IMR-90 (cell line): ENCODE results near the gene CDK18. TPM values are rescaled to one million over a fixed set of nuclear protein-coding genes. Genes with fewer than 3 reads are reported as not detected.

Source experiments
- ATAC-seq: fragments of 200-7000 bp; cut with Tn5 transposase; 2 replicates; pipeline ENCODE4 v1.9.1; 2020; ENCODE audit warnings: low read depth, mild to moderate bottlenecking, moderate library complexity
- BruUV-seq: library from RNA; stranded (reverse); fragments of 400-500 nt; replicated peaks from 2 replicates; lab custom pipeline; 2021; lab: Mats Ljungman, UMichigan
- CTCF ChIA-PET: fragments of 300-600 bp; formaldehyde crosslinking; extraction: SDS; loops from one replicate; lab custom pipeline; 2021; ENCODE audit warnings: antibody characterized with exemption; lab: Yijun Ruan, JAX
- POLR2A ChIA-PET: fragments of 300-600 bp; sonication (Branson Sonifier 250); formaldehyde crosslinking; loops from one replicate; lab custom pipeline; 2022; ENCODE audit warnings: antibody characterized with exemption; ENCODE audit not compliant: unreplicated experiment; lab: Charles Lee
- DNase-seq: peaks from one replicate; pipeline ENCODE4 v3.0.0; 2013
- H2AFZ ChIP-seq: replicated peaks from 2 replicates; pipeline ENCODE3; 2013; ENCODE audit warnings: low read length, mild to moderate bottlenecking; ENCODE audit not compliant: poor library complexity
- H2AK5ac ChIP-seq: 2 replicates; pipeline ENCODE4 v1.6.1; 2013; ENCODE audit warnings: low read depth, low read length, inconsistent platforms
- H2AK9ac ChIP-seq: replicated peaks from 2 replicates; pipeline ENCODE3; 2013; ENCODE audit warnings: mild to moderate bottlenecking, low read depth, low read length, moderate library complexity; ENCODE audit not compliant: poor library complexity
- H2BK120ac ChIP-seq: 2 replicates; pipeline ENCODE4 v1.6.1; 2013; ENCODE audit warnings: low read depth, low read length, inconsistent platforms
- H2BK15ac ChIP-seq: 3 replicates; pipeline ENCODE4 v1.6.1; 2013; ENCODE audit warnings: low read depth, low read length, inconsistent platforms
- H2BK20ac ChIP-seq: 2 replicates; pipeline ENCODE4 v1.6.1; 2013; ENCODE audit warnings: low read depth, mild to moderate bottlenecking, inconsistent platforms, low read length, moderate library complexity
- H2BK5ac ChIP-seq: 2 replicates; pipeline ENCODE4 v1.6.1; 2013; ENCODE audit warnings: mild to moderate bottlenecking, low read depth, low read length, inconsistent platforms; ENCODE audit not compliant: poor library complexity, severe bottlenecking
- H3K14ac ChIP-seq: replicated peaks from 2 replicates; pipeline ENCODE4 v1.6.1; 2013; ENCODE audit warnings: low read depth, low read length, inconsistent platforms
- H3K18ac ChIP-seq: 2 replicates; pipeline ENCODE4 v1.6.1; 2013; ENCODE audit warnings: low read depth, low read length, control low read depth
- H3K23ac ChIP-seq: 2 replicates; pipeline ENCODE4 v1.6.1; 2013; ENCODE audit warnings: low read depth, low read length, inconsistent platforms
- H3K27ac ChIP-seq: 2 replicates; pipeline ENCODE4 v1.5.1; 2013; ENCODE audit warnings: mild to moderate bottlenecking, control low read depth, low read length; ENCODE audit not compliant: insufficient read depth
- H3K27me3 ChIP-seq: 2 replicates; pipeline ENCODE4 v1.6.1; 2013; ENCODE audit warnings: low read length; ENCODE audit not compliant: control insufficient read depth, insufficient read depth
- H3K36me3 ChIP-seq: 2 replicates; pipeline ENCODE4 v1.6.1; 2013; ENCODE audit warnings: low read length, mixed read lengths; ENCODE audit not compliant: control insufficient read depth, insufficient read depth
- H3K4ac ChIP-seq: 2 replicates; pipeline ENCODE4 v1.6.1; 2013; ENCODE audit warnings: low read depth, low read length, inconsistent platforms
- H3K4me1 ChIP-seq: 2 replicates; pipeline ENCODE4 v1.6.1; 2013; ENCODE audit warnings: low read length, mixed read lengths; ENCODE audit not compliant: control insufficient read depth, insufficient read depth
- H3K4me2 ChIP-seq: 2 replicates; pipeline ENCODE4 v1.6.1; 2013; ENCODE audit warnings: low read depth, mild to moderate bottlenecking, control low read depth, low read length, moderate library complexity
- H3K4me3 ChIP-seq: 2 replicates; pipeline ENCODE4 v1.5.1; 2013; ENCODE audit warnings: low read depth, mild to moderate bottlenecking, control low read depth, low read length, moderate library complexity; ENCODE audit not compliant: insufficient read depth
- H3K56ac ChIP-seq: 2 replicates; pipeline ENCODE4 v1.6.1; 2013; ENCODE audit warnings: low read length, inconsistent platforms; ENCODE audit not compliant: insufficient read depth; ENCODE audit errors: extremely low read depth
- H3K79me1 ChIP-seq, 2 experiments: 2 replicates each; pipeline ENCODE4 v1.6.1; 2013; ENCODE audit warnings: low read length in 2 of 2, inconsistent platforms in 1 of 2, low read depth in 1 of 2
- H3K9ac ChIP-seq: 2 replicates; pipeline ENCODE4 v1.6.1; 2013; ENCODE audit warnings: low read depth, low read length, control low read depth
- H3K9me1 ChIP-seq: 2 replicates; pipeline ENCODE4 v1.6.1; 2013; ENCODE audit warnings: low read length, inconsistent platforms; ENCODE audit not compliant: insufficient read depth
- H3K9me3 ChIP-seq: 2 replicates; pipeline ENCODE4 v1.6.1; 2013; ENCODE audit warnings: low read length; ENCODE audit not compliant: control insufficient read depth, insufficient read depth
- H4K20me1 ChIP-seq: 2 replicates; pipeline ENCODE4 v1.6.1; 2013; ENCODE audit warnings: low read length, inconsistent platforms; ENCODE audit not compliant: insufficient read depth
- H4K5ac ChIP-seq: 2 replicates; pipeline ENCODE4 v1.6.1; 2013; ENCODE audit warnings: mild to moderate bottlenecking, low read depth, low read length, control low read depth
- H4K8ac ChIP-seq, 2 experiments: 2 replicates each; pipeline ENCODE4 v1.6.1; 2013; ENCODE audit warnings: low read depth in 2 of 2, low read length in 2 of 2, control low read depth in 1 of 2, inconsistent platforms in 1 of 2
- H4K91ac ChIP-seq: 2 replicates; pipeline ENCODE4 v1.6.1; 2013; ENCODE audit warnings: low read depth, low read length, inconsistent platforms; ENCODE audit not compliant: insufficient read depth
- BHLHE40 ChIP-seq: fragments of 150-350 bp; IDR thresholded peaks from 2 replicates; pipeline ENCODE4 v1.6.1; 2016; ENCODE audit warnings: mild to moderate bottlenecking, low read depth, low read length
- CEBPB ChIP-seq: IDR thresholded peaks from 2 replicates; pipeline ENCODE4 v1.6.1; 2012; ENCODE audit warnings: low read depth, low read length, improper control_type of control experiment
- CHD1 ChIP-seq: IDR thresholded peaks from 2 replicates; pipeline ENCODE4 v1.6.1; 2012; ENCODE audit warnings: low read depth, low read length, improper control_type of control experiment
- FOS ChIP-seq: fragments of 150-350 bp; IDR thresholded peaks from 2 replicates; pipeline ENCODE4 v1.6.1; 2016; ENCODE audit warnings: low read depth, low read length
- MAFK ChIP-seq: IDR thresholded peaks from 2 replicates; pipeline ENCODE4 v1.6.1; 2012; ENCODE audit warnings: low read depth, low read length, improper control_type of control experiment
- MAZ ChIP-seq: IDR thresholded peaks from 2 replicates; pipeline ENCODE4 v1.6.1; 2012; ENCODE audit warnings: low read depth, mild to moderate bottlenecking, low read length, improper control_type of control experiment, moderate library complexity, borderline replicate concordance
- MXI1 ChIP-seq: IDR thresholded peaks from 2 replicates; pipeline ENCODE4 v1.6.1; 2012; ENCODE audit warnings: low read depth, mild to moderate bottlenecking, low read length, moderate library complexity, borderline replicate concordance
- NFE2L2 ChIP-seq: fragments of 150-350 bp; IDR thresholded peaks from 2 replicates; pipeline ENCODE4 v1.6.1; 2016; ENCODE audit warnings: low read depth, mild to moderate bottlenecking, low read length
- POLR2A ChIP-seq: IDR thresholded peaks from 2 replicates; pipeline ENCODE4 v1.6.1; 2012; ENCODE audit warnings: mild to moderate bottlenecking, low read depth, low read length
- RAD21 ChIP-seq: IDR thresholded peaks from 2 replicates; pipeline ENCODE4 v1.6.1; 2012; ENCODE audit warnings: low read length, improper control_type of control experiment
- RCOR1 ChIP-seq: IDR thresholded peaks from 2 replicates; pipeline ENCODE4 v1.6.1; 2012; ENCODE audit warnings: mild to moderate bottlenecking, low read length, improper control_type of control experiment; ENCODE audit not compliant: insufficient replicate concordance
- RFX5 ChIP-seq: IDR thresholded peaks from 2 replicates; pipeline ENCODE4 v1.8.0; 2012; ENCODE audit warnings: low read depth, mild to moderate bottlenecking, low read length, moderate library complexity
- SMC3 ChIP-seq: fragments of 150-350 bp; IDR thresholded peaks from 2 replicates; pipeline ENCODE4 v1.6.1; 2016; ENCODE audit warnings: low read depth, mild to moderate bottlenecking, antibody characterized with exemption, low read length, moderate library complexity
- WGBS, 2 experiments: methylation state at CpG; one replicate each; pipeline versions ENCODE4 v1.1.5 to v1.1.7; 2013; ENCODE audit warnings: missing lambda C conversion rate in 2 of 2; ENCODE audit not compliant: insufficient read length in 1 of 2; ENCODE audit errors: extremely low coverage in 2 of 2; 5-methylcytosine and 5-hydroxymethylcytosine counted together
- dilution Hi-C: fragments of 300-500 bp; cut with HindIII; formaldehyde crosslinking; loops from one replicate; pipeline ENCODE4 v1.14.3; 2018; ENCODE audit warnings: low sequenced_read_pairs; ENCODE audit not compliant: unreplicated experiment
- in situ Hi-C: fragments of 300-500 bp; cut with MboI; formaldehyde crosslinking; loops from 3 replicates; pipeline ENCODE4 v1.14.3; 2019; ENCODE audit warnings: low sequenced_read_pairs, inconsistent platforms, mixed read lengths
- intact Hi-C: fragments of 100-400 bp; cut with micrococcal nuclease; formaldehyde crosslinking; loops from 2 replicates; pipeline ENCODE4 v1.10.0; 2022
- polyA plus RNA-seq, 3 experiments: library from polyadenylated mRNA; depleted of rRNA; stranded (reverse); fragments of >200 nt; gene quantifications; 2 replicates each; pipeline ENCODE4 v1.2.3, GENCODE V29; 2012; ENCODE audit warnings: low replicate concordance in 1 of 3
- total RNA-seq: library from RNA; depleted of rRNA; stranded (reverse); fragments of >200 nt; gene quantifications from 2 replicates; pipeline ENCODE4 v1.2.3, GENCODE V29; 2012
- TF ChIP-seq, protein P1 (sequence below): fragments of 150-350 bp; IDR thresholded peaks from 2 replicates; pipeline ENCODE4 v1.6.1; 2017; ENCODE audit warnings: mild to moderate bottlenecking, antibody characterized with exemption, low read length, low read depth
- TF ChIP-seq, protein P2 (sequence below): conservative IDR thresholded peaks from 2 replicates; pipeline ENCODE4 v1.5.1; 2012; ENCODE audit warnings: mild to moderate bottlenecking, low read depth, low read length, improper control_type of control experiment
- TF ChIP-seq, protein P3 (sequence below): fragments of 150-350 bp; IDR thresholded peaks from 2 replicates; pipeline ENCODE4 v1.6.1; 2016; ENCODE audit warnings: low read depth, mild to moderate bottlenecking, low read length, moderate library complexity, borderline replicate concordance

Gene CDK18
- total and polyA plus RNA-seq, 2 of the 4 experiments (the other 2 are of a cell fraction), result 0.18 to 0.48 TPM

GRCh38 chr1:205475855-205476254 is 28.6 kb upstream of the CDK18 start:
- Histone ChIP-seq H3K4ac (no peak overlapping the region), H3K4me2 (no peak overlapping the region), H4K5ac (no peak overlapping the region), H2BK120ac (no peak overlapping the region), H3K56ac (no peak overlapping the region), H3K9ac (no peak overlapping the region), H3K4me3 (no peak overlapping the region), H2BK15ac (no peak overlapping the region), H2BK20ac (no peak overlapping the region), H3K14ac (no peak overlapping the region), H2AK9ac (no peak overlapping the region), H3K4me1 (no peaks in the 10 kb centered on the region), H3K36me3 (no peaks in the 10 kb centered on the region), H3K18ac (no peak overlapping the region), H2AK5ac (no peak overlapping the region), H4K8ac (no peak overlapping the region), H3K27me3 (peaks cover 17% of the 10 kb centered on the region), H4K91ac (no peak overlapping the region), H2BK5ac (no peak overlapping the region), H4K20me1 (no peaks in the 10 kb centered on the region), H2AFZ (no peak overlapping the region), H3K27ac (no peak overlapping the region), H3K23ac (no peak overlapping the region), H3K9me1 (no peaks in the 10 kb centered on the region), H3K79me1 (no peaks in the 10 kb centered on the region), H3K9me3 (peaks cover 4% of the 10 kb centered on the region; the same call in 1 of the 2 replicates)
- in situ Hi-C loops (no loop called here), intact Hi-C loops (no loop called here), dilution Hi-C loops (no loop called here)
- ChIA-PET POLR2A (no interaction called here), CTCF (interaction anchor here (1.1 to 1.7 kb wide), 2 partner anchors 9 to 122 kb away, joined by 3 to 8 read pairs; no protein-coding TSS in a partner anchor)
- DNase-seq (no peak), ATAC-seq (no peak)
- BruUV-seq, result no TSS peak
- TF ChIP-seq FOS (no peak), SMC3 (no peak), POLR2A (no peak), CHD1 (no peak), NFE2L2 (no peak), MAZ (no peak), BHLHE40 (no peak), RCOR1 (no peak), RAD21 (no peak), CEBPB (no peak), MXI1 (no peak), MAFK (no peak), RFX5 (no peak)
- TF ChIP-seq, protein P1, sequence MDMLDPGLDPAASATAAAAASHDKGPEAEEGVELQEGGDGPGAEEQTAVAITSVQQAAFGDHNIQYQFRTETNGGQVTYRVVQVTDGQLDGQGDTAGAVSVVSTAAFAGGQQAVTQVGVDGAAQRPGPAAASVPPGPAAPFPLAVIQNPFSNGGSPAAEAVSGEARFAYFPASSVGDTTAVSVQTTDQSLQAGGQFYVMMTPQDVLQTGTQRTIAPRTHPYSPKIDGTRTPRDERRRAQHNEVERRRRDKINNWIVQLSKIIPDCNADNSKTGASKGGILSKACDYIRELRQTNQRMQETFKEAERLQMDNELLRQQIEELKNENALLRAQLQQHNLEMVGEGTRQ, result no peak
- TF ChIP-seq, protein P2, sequence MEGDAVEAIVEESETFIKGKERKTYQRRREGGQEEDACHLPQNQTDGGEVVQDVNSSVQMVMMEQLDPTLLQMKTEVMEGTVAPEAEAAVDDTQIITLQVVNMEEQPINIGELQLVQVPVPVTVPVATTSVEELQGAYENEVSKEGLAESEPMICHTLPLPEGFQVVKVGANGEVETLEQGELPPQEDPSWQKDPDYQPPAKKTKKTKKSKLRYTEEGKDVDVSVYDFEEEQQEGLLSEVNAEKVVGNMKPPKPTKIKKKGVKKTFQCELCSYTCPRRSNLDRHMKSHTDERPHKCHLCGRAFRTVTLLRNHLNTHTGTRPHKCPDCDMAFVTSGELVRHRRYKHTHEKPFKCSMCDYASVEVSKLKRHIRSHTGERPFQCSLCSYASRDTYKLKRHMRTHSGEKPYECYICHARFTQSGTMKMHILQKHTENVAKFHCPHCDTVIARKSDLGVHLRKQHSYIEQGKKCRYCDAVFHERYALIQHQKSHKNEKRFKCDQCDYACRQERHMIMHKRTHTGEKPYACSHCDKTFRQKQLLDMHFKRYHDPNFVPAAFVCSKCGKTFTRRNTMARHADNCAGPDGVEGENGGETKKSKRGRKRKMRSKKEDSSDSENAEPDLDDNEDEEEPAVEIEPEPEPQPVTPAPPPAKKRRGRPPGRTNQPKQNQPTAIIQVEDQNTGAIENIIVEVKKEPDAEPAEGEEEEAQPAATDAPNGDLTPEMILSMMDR, result no peak
- TF ChIP-seq, protein P3, sequence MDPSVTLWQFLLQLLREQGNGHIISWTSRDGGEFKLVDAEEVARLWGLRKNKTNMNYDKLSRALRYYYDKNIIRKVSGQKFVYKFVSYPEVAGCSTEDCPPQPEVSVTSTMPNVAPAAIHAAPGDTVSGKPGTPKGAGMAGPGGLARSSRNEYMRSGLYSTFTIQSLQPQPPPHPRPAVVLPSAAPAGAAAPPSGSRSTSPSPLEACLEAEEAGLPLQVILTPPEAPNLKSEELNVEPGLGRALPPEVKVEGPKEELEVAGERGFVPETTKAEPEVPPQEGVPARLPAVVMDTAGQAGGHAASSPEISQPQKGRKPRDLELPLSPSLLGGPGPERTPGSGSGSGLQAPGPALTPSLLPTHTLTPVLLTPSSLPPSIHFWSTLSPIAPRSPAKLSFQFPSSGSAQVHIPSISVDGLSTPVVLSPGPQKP, result no peak
- WGBS, 2 experiments, result no CpG with 5 or more reads among the region's 1 CpG
